GM12892 (cell line): Measurements from ENCODE around the gene ZMYND8.

Experiments used
- POLR2A ChIP-seq: IDR thresholded peaks from 2 replicates; pipeline ENCODE4 v1.6.1; 2011; ENCODE audit warnings: low read depth, low read length, control low read depth
- TAF1 ChIP-seq: IDR thresholded peaks from 2 replicates; pipeline ENCODE4 v1.6.1; 2011; ENCODE audit warnings: low read depth, mild to moderate bottlenecking, control low read depth, low read length, borderline replicate concordance

DNA sequence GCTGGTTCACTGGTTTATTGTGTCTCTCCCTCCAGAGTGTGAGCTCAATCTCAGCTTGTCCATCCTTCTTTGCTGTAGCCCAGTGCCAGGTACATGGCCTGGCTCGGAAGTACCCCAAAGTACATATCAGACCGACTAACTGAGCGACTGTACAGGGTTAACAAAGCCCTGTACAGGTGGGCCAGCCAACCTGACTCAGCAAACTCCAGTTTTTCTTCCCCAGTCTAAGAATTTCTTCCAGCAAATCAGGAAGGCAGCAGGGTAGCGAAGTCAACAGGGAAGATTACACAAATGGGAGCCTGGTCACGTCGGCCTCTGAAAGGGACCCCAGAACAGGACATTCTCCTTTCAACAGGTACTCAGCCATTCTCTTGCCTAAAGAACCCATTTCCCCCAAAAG is 31.3 kb downstream of the ZMYND8 start:
- TF ChIP-seq POLR2A (no peak), TAF1 (no peak)
